Measurements from ENCODE around the gene FBXW11. TPM values are rescaled to one million over a fixed set of nuclear protein-coding genes. Genes with fewer than 3 reads are reported as not detected.
A peak's percentile ranks its signal among the peaks of the same experiment; 100 is the strongest.

FBXW11 gene
- total and polyA plus RNA-seq, 12 donors, result 6.8 to 89.0 (median 60.3) TPM

DNA sequence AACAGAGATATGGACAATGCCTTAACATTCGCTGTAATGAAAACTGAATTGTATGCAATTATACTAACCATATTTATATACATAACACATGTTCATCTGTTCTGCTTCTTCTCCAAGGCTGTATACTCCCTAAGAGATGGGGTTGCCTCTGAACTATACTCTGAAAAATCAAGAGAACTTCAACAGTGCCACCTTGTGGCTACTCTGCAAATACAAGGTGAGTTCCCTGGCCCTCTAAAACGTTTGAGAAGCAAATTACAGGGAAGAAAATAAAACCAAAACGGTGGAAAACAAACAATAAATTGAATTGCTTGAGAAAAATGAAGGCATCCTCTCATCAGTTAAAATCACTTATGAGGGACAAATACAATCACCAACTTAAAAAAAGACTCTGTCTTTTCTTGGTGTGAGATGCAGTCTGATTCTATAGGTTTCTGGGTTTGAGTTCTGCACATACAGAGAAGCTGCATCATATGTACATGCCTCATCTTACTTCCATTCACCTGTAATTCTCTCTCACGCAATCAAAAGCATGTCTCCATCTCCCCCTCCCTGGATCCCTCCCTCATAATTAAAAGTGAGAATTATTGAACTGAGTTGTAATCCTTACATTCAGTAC, 98.6 kb downstream of the FBXW11 start:
- Histone ChIP-seq H3K4me3 (no peak overlapping the region), H3K27ac (no peak overlapping the region), H3K4me1 (replicated peaks in 1 of 2) (peaks cover 0 to 14% of the 10 kb centered on the region in 2 donors), H3K9me3 (replicated peaks in 1 of 3) (no peaks in the 10 kb centered on the region), H3K27me3 (no peaks in the 10 kb centered on the region), H3K36me3 (replicated peaks in 1 of 2) (peaks cover 0 to 4% of the 10 kb centered on the region in 2 donors)
- 21 to 24% (median 22%) methylated on average over 4 of the region's 4 CpGs for WGBS, 4 donors
- TF ChIP-seq POLR2A (IDR thresholded peaks at IDR 0.05) (no peak), CTCF (IDR thresholded peaks at IDR 0.05) (peak; percentile 57 to 82 (median 73))
- DNase-seq, result peak; percentile 23 to 76 (median 44)
- intact Hi-C loops (cut with DNase I), result loop anchor here in 1 of 2 donors (5.0 kb wide), 1 partner anchor 329 kb away; no protein-coding TSS in a partner anchor

GRCh38 chr5:171906703-171907590, 99.5 kb downstream of the FBXW11 start:
- Histone ChIP-seq H3K27me3 (no peaks in the 10 kb centered on the region), H3K4me1 (replicated peaks in 1 of 2) (peaks cover 0 to 5% of the 10 kb centered on the region in 2 donors), H3K4me3 (no peak overlapping the region), H3K36me3 (replicated peaks in 1 of 2) (peaks cover 0 to 4% of the 10 kb centered on the region in 2 donors), H3K27ac (no peak overlapping the region), H3K9me3 (replicated peaks in 1 of 3) (no peaks in the 10 kb centered on the region)
- intact Hi-C loops (cut with DNase I), result loop anchor here in 1 of 2 donors (5.0 kb wide), 1 partner anchor 330 kb away; no protein-coding TSS in a partner anchor
- TF ChIP-seq POLR2A (IDR thresholded peaks at IDR 0.05) (no peak), CTCF (IDR thresholded peaks at IDR 0.05) (no peak)
- no peak for DNase-seq
- WGBS, 4 donors, result 83 to 90% (median 86%) methylated on average over 7 of the region's 7 CpGs

DNA sequence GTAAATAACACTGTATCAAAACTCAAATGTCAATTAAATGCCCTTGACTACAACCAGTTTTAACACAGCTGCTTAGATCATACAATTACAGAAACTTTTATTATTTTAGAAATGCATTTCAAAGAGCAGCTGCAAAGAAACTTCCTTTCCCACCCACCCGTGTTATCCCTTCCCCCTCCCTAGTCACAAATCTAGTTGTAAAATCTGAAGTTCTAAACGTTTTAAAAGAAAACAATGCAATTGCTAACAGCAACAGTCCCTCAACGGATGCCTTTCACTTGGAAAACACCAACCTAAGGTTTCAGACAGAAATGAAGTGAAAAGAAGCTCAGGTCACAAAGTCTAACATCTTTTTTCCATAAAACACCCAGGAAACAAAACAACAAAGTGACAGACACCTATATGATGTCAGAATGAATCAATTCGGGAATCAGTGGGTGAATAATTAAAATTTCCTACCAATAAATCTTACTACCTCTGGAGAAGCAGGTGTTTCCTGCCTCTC, 100.3 kb downstream of the FBXW11 start:
- H3K9me3 ChIP-seq (replicated peaks in 1 of 3), result no peaks in the 10 kb centered on the region
- no peak for DNase-seq
- intact Hi-C loops (cut with DNase I), result loop anchor here in 1 of 2 donors (5.0 kb wide), 1 partner anchor 331 kb away; no protein-coding TSS in a partner anchor
- peaks cover 0 to 3% of the 10 kb centered on the region in 2 donors for H3K4me1 ChIP-seq (replicated peaks in 1 of 2)
- TF ChIP-seq CTCF (IDR thresholded peaks at IDR 0.05) (no peak), POLR2A (IDR thresholded peaks at IDR 0.05) (no peak)
- WGBS, 4 donors, result 42 to 59% (median 48%) methylated on average over 4 of the region's 4 CpGs
- no peaks in the 10 kb centered on the region for H3K27me3 ChIP-seq
- peaks cover 0 to 4% of the 10 kb centered on the region in 2 donors for H3K36me3 ChIP-seq (replicated peaks in 1 of 2)
- no peak overlapping the region for H3K27ac ChIP-seq
- no peak overlapping the region for H3K4me3 ChIP-seq

- Histone ChIP-seq H3K27ac (no peak overlapping the region), H3K4me1 (replicated peaks in 1 of 2) (peaks cover 0 to 3% of the 10 kb centered on the region in 2 donors), H3K36me3 (replicated peaks in 1 of 2) (no peaks in the 10 kb centered on the region), H3K27me3 (no peaks in the 10 kb centered on the region), H3K9me3 (replicated peaks in 1 of 3) (no peaks in the 10 kb centered on the region), H3K4me3 (no peak overlapping the region)
- TF ChIP-seq CTCF (IDR thresholded peaks at IDR 0.05) (no peak), POLR2A (IDR thresholded peaks at IDR 0.05) (no peak)
- no peak for DNase-seq
- intact Hi-C loops (cut with DNase I), result loop anchor here (5.0 kb wide), 2 partner anchors 332 to 483 kb away; no protein-coding TSS in a partner anchor
Measured at GRCh38 chr5:171904886-171905285, 101.6 kb downstream of the FBXW11 start.

Measured in adrenal gland (tissue), 12 donors.